Ishikawa (cell line): Measurements from ENCODE around the gene SH3BP2.

Source experiments
- CEBPB ChIP-seq: IDR thresholded peaks from 2 replicates; pipeline ENCODE4 v1.6.1; 2012
- EGR1 ChIP-seq: IDR thresholded peaks from 2 replicates; pipeline ENCODE4 v1.6.1; 2012
- EP300 ChIP-seq: IDR thresholded peaks from 2 replicates; pipeline ENCODE4 v1.6.1; 2012; ENCODE audit warnings: borderline replicate concordance
- MAX ChIP-seq: IDR thresholded peaks from 2 replicates; pipeline ENCODE4 v1.6.1; 2012
- RAD21 ChIP-seq: IDR thresholded peaks from 2 replicates; pipeline ENCODE4 v1.6.1; 2012; ENCODE audit warnings: low read depth
- REST ChIP-seq: IDR thresholded peaks from 2 replicates; pipeline ENCODE4 v1.6.1; 2012; ENCODE audit warnings: low read depth, mild to moderate bottlenecking
- TAF1 ChIP-seq: IDR thresholded peaks from 2 replicates; pipeline ENCODE4 v1.6.1; 2012; ENCODE audit warnings: low read depth, mild to moderate bottlenecking
- TEAD4 ChIP-seq: IDR thresholded peaks from 2 replicates; pipeline ENCODE4 v1.6.1; 2012
- YY1 ChIP-seq: IDR thresholded peaks from 2 replicates; pipeline ENCODE4 v1.6.1; 2012; ENCODE audit warnings: low read depth
- ZBTB7A ChIP-seq: IDR thresholded peaks from 2 replicates; pipeline ENCODE4 v1.6.1; 2012; ENCODE audit warnings: low read depth

- no peak for TF ChIP-seq CEBPB
- no peak for TF ChIP-seq TAF1
- no peak for TF ChIP-seq EGR1
- TF ChIP-seq REST: no peak
- no peak for TF ChIP-seq EP300
- no peak for TF ChIP-seq MAX
- no peak for TF ChIP-seq YY1
- no peak for TF ChIP-seq TEAD4
- no peak for TF ChIP-seq ZBTB7A
- TF ChIP-seq RAD21: no peak
Observed at GRCh38 chr4:2863649-2864048, 70.8 kb downstream of the SH3BP2 start.
